ENCODE data around the gene RAB38. TPM values are rescaled to one million over a fixed set of nuclear protein-coding genes. Genes with fewer than 3 reads are reported as not detected.

RAB38 gene
- total and polyA plus RNA-seq, 2 experiments from 2014 or later = 8.8 to 14.2 TPM

GRCh38 chr11:88122956-88123355 lies 52.3 kb downstream of the RAB38 start (continued):
- TF ChIP-seq POLR2AphosphoS5 (IDR thresholded peaks at IDR 0.05; ENCODE audit: low read depth) (no peak), CREB1 (CRISPR knock-in tag; IDR thresholded peaks at IDR 0.05; ENCODE audit: low read depth) (no peak), JUNB (IDR thresholded peaks at IDR 0.05; ENCODE audit: unreplicated experiment) (no peak)

GRCh38 chr11:88119561-88119960 lies 55.7 kb downstream of the RAB38 start:
- no peak for ATAC-seq
- DNase-seq (ENCODE audit: low spot score) = no peak
- H3K27ac Mint-ChIP-seq = no peak overlapping the region
- Histone ChIP-seq H3K27ac (ENCODE audit: low read depth) (no peak overlapping the region), H3K79me2 (replicated peaks; ENCODE audit: insufficient read depth) (no peaks in the 10 kb centered on the region), H3K36me3 (ENCODE audit: insufficient read depth) (no peaks in the 10 kb centered on the region), H3K4me2 (no peak overlapping the region), H4K20me1 (replicated peaks; ENCODE audit: insufficient read depth) (no peaks in the 10 kb centered on the region), H3F3A (replicated peaks; ENCODE audit: low read depth) (no peaks in the 10 kb centered on the region), H3K27me3 (ENCODE audit: insufficient read depth) (no peaks in the 10 kb centered on the region), H2AFZ (no peak overlapping the region), H3K9me2 (ENCODE audit: insufficient read depth) (no peaks in the 10 kb centered on the region), H3K4me1 (ENCODE audit: insufficient read depth) (peaks cover 4% of the 10 kb centered on the region; the same call in 1 of the 2 replicates), H3K4me3 (no peak overlapping the region)
- no peak overlapping the region for H3K4me3 Mint-ChIP-seq
- no peaks in the 10 kb centered on the region for H3K9me3 Mint-ChIP-seq
- TF ChIP-seq ETS1 (IDR thresholded peaks at IDR 0.05) (no peak), REST (IDR thresholded peaks at IDR 0.05; ENCODE audit: unreplicated experiment) (no peak), STAT1 (IDR thresholded peaks at IDR 0.05; ENCODE audit: unreplicated experiment) (no peak), ZNF114 (CRISPR knock-in tag; IDR thresholded peaks at IDR 0.05) (no peak), EZH2phosphoT487 (IDR thresholded peaks at IDR 0.05; ENCODE audit: unreplicated experiment) (no peak), NANOG (IDR thresholded peaks at IDR 0.05; ENCODE audit: borderline replicate concordance) (no peak), ZNF462 (CRISPR knock-in tag; IDR thresholded peaks at IDR 0.05) (no peak), POLR2AphosphoS5 (IDR thresholded peaks at IDR 0.05; ENCODE audit: low read depth) (no peak), CTCF (conservative IDR thresholded peaks at IDR 0.05; ENCODE audit: low read depth in 2 of 2) (no peak), JUNB (IDR thresholded peaks at IDR 0.05; ENCODE audit: unreplicated experiment) (no peak), EZH2 (IDR thresholded peaks at IDR 0.05; ENCODE audit: low read depth, unreplicated experiment) (no peak), CREB1 (CRISPR knock-in tag; IDR thresholded peaks at IDR 0.05; ENCODE audit: low read depth) (no peak), ZNF331 (CRISPR knock-in tag; IDR thresholded peaks at IDR 0.05; ENCODE audit: low read depth) (no peak)
- no peaks in the 10 kb centered on the region for H3K36me3 Mint-ChIP-seq (ENCODE audit: low read depth)
- H3K4me1 Mint-ChIP-seq = peaks cover 5% of the 10 kb centered on the region
- H3K27me3 Mint-ChIP-seq (ENCODE audit: insufficient read depth, low read depth, poor library complexity) = peaks cover 2% of the 10 kb centered on the region

Data from GM23338 (cell line).